NB4 (cell line): Measurements from ENCODE around the gene COL9A2.

Experiments
- TF ChIP-seq, protein P1 (sequence below): IDR thresholded peaks from one replicate; pipeline ENCODE4 v1.5.1; 2012; ENCODE audit warnings: low read depth, low read length
- TF ChIP-seq, protein P2 (sequence below): IDR thresholded peaks from 2 replicates; pipeline ENCODE4 v1.6.1; 2011; ENCODE audit warnings: low read depth, low read length

DNA sequence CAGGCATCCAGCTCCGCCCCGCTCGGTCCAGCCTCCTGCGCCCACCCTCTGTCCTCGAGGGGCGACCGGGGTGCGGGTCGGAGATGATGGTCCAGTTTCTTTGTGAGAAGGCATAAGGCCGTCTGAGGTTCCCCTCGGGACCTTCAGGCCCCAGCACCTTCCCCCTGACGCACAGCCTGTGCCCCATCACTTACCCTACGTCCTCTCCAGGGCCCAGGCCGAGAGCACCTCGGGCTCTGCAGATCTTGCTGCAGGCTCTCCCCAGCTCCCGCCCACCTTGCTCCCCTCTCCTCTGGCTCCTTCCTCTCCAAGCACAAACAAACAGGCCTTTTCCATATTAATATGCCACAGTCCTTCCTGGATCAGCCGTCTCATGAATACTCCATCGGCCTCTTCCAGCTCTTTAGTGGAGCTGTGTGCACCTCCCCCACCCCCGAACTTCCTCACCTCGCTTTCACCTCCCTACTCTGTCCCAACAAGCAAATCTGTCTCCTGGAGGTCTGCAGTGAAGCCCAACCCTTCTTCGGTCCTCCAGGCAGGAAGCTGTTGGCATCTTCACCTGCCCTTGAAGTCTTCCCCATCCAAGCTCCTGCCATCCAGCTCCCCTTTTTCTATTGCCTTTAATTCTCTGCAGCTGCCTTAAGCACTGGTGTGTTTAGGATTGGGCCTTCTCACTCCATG, 448 bp upstream of the COL9A2 start:
- TF ChIP-seq, protein P1, sequence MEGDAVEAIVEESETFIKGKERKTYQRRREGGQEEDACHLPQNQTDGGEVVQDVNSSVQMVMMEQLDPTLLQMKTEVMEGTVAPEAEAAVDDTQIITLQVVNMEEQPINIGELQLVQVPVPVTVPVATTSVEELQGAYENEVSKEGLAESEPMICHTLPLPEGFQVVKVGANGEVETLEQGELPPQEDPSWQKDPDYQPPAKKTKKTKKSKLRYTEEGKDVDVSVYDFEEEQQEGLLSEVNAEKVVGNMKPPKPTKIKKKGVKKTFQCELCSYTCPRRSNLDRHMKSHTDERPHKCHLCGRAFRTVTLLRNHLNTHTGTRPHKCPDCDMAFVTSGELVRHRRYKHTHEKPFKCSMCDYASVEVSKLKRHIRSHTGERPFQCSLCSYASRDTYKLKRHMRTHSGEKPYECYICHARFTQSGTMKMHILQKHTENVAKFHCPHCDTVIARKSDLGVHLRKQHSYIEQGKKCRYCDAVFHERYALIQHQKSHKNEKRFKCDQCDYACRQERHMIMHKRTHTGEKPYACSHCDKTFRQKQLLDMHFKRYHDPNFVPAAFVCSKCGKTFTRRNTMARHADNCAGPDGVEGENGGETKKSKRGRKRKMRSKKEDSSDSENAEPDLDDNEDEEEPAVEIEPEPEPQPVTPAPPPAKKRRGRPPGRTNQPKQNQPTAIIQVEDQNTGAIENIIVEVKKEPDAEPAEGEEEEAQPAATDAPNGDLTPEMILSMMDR: no peak
- TF ChIP-seq, protein P2, sequence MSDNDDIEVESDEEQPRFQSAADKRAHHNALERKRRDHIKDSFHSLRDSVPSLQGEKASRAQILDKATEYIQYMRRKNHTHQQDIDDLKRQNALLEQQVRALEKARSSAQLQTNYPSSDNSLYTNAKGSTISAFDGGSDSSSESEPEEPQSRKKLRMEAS: no peak
